IMR-90 (cell line): ENCODE results near the gene UPK1A.

Experiments used
- BHLHE40 ChIP-seq: fragments of 150-350 bp; IDR thresholded peaks from 2 replicates; pipeline ENCODE4 v1.6.1; 2016; ENCODE audit warnings: mild to moderate bottlenecking, low read depth, low read length
- CEBPB ChIP-seq: IDR thresholded peaks from 2 replicates; pipeline ENCODE4 v1.6.1; 2012; ENCODE audit warnings: low read depth, low read length, improper control_type of control experiment
- CTCF ChIP-seq: conservative IDR thresholded peaks from 2 replicates; pipeline ENCODE4 v1.5.1; 2012; ENCODE audit warnings: mild to moderate bottlenecking, low read depth, low read length, improper control_type of control experiment
- FOS ChIP-seq: fragments of 150-350 bp; IDR thresholded peaks from 2 replicates; pipeline ENCODE4 v1.6.1; 2016; ENCODE audit warnings: low read depth, low read length
- MAFK ChIP-seq: IDR thresholded peaks from 2 replicates; pipeline ENCODE4 v1.6.1; 2012; ENCODE audit warnings: low read depth, low read length, improper control_type of control experiment
- MAZ ChIP-seq: IDR thresholded peaks from 2 replicates; pipeline ENCODE4 v1.6.1; 2012; ENCODE audit warnings: low read depth, mild to moderate bottlenecking, low read length, improper control_type of control experiment, moderate library complexity, borderline replicate concordance
- NFE2L2 ChIP-seq: fragments of 150-350 bp; IDR thresholded peaks from 2 replicates; pipeline ENCODE4 v1.6.1; 2016; ENCODE audit warnings: low read depth, mild to moderate bottlenecking, low read length
- POLR2A ChIP-seq: IDR thresholded peaks from 2 replicates; pipeline ENCODE4 v1.6.1; 2012; ENCODE audit warnings: mild to moderate bottlenecking, low read depth, low read length
- RAD21 ChIP-seq: IDR thresholded peaks from 2 replicates; pipeline ENCODE4 v1.6.1; 2012; ENCODE audit warnings: low read length, improper control_type of control experiment
- RCOR1 ChIP-seq: IDR thresholded peaks from 2 replicates; pipeline ENCODE4 v1.6.1; 2012; ENCODE audit warnings: mild to moderate bottlenecking, low read length, improper control_type of control experiment; ENCODE audit not compliant: insufficient replicate concordance
- RFX5 ChIP-seq: IDR thresholded peaks from 2 replicates; pipeline ENCODE4 v1.8.0; 2012; ENCODE audit warnings: low read depth, mild to moderate bottlenecking, low read length, moderate library complexity
- SMC3 ChIP-seq: fragments of 150-350 bp; IDR thresholded peaks from 2 replicates; pipeline ENCODE4 v1.6.1; 2016; ENCODE audit warnings: low read depth, mild to moderate bottlenecking, antibody characterized with exemption, low read length, moderate library complexity
- USF2 ChIP-seq: fragments of 150-350 bp; IDR thresholded peaks from 2 replicates; pipeline ENCODE4 v1.6.1; 2017; ENCODE audit warnings: mild to moderate bottlenecking, antibody characterized with exemption, low read length, low read depth
- TF ChIP-seq, protein P1 (sequence below): fragments of 150-350 bp; IDR thresholded peaks from 2 replicates; pipeline ENCODE4 v1.6.1; 2016; ENCODE audit warnings: low read depth, mild to moderate bottlenecking, low read length, moderate library complexity, borderline replicate concordance

DNA sequence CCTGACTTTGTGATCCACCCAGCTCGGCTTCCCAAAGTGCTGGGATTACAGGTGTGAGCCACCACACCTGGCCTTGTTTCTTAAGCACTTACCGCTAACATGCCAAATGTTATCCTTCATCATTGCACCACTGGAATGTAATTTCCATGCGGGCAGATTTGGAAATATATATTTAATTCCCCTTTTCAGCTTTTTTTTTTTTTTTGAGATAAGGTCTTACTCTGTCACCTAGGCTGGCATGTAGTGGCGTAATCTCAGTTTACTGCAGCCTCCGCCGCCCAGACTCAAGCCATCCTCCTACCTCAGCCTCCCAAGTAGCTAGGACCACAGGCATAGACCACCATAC lies 4.3 kb upstream of the UPK1A start:
- TF ChIP-seq CTCF (no peak), POLR2A (no peak), SMC3 (no peak), RAD21 (no peak), RCOR1 (no peak), RFX5 (no peak), NFE2L2 (no peak), MAZ (no peak), FOS (no peak), USF2 (no peak), BHLHE40 (no peak), CEBPB (no peak), MAFK (no peak)
- TF ChIP-seq, protein P1, sequence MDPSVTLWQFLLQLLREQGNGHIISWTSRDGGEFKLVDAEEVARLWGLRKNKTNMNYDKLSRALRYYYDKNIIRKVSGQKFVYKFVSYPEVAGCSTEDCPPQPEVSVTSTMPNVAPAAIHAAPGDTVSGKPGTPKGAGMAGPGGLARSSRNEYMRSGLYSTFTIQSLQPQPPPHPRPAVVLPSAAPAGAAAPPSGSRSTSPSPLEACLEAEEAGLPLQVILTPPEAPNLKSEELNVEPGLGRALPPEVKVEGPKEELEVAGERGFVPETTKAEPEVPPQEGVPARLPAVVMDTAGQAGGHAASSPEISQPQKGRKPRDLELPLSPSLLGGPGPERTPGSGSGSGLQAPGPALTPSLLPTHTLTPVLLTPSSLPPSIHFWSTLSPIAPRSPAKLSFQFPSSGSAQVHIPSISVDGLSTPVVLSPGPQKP, result no peak
